B cell (primary cell): ENCODE data around the gene SAFB.

Experiments used
- CTCF ChIP-seq: fragments of 200-600 bp; IDR thresholded peaks from one replicate; pipeline ENCODE4 v1.8.0; 2022; ENCODE audit warnings: antibody characterized with exemption, mild to moderate bottlenecking
- EZH2 ChIP-seq: IDR thresholded peaks from 2 replicates; pipeline ENCODE4 v1.6.1; 2012; ENCODE audit warnings: borderline replicate concordance, low read depth, mild to moderate bottlenecking, moderate library complexity, low read length; ENCODE audit not compliant: insufficient read depth, poor library complexity, severe bottlenecking

- TF ChIP-seq EZH2, result no peak
- no peak for TF ChIP-seq CTCF
Measured at GRCh38 chr19:5694167-5694955, 71.5 kb downstream of the SAFB start.
